Measurements from ENCODE around the gene CLDN17.

Gene CLDN17

GRCh38 chr21:30166705-30167104 is at the start of gene CLDN17:
TSS of gene CLDN17 (minus strand) at chr21:30166805. CDS start at chr21:30166617, 188 bp downstream.
- no peak for DNase-seq (ENCODE audit: low read depth)
- no peak within 1 kb of the TSS for H3K4me3 ChIP-seq (ENCODE audit: control insufficient read depth, low read depth, low read length)
- TF ChIP-seq CTCF (IDR thresholded peaks at IDR 0.05; ENCODE audit: control insufficient read depth, insufficient read depth, low read depth, low read length, missing control alignments) = no peak

GRCh38 chr21:30216041-30216723 is 49.6 kb upstream of the CLDN17 start, which contains the start of gene CLDN8:
TSS of gene CLDN8 (minus strand) at chr21:30216097. CDS start at chr21:30215925, 172 bp downstream.
- no peak for TF ChIP-seq CTCF (IDR thresholded peaks at IDR 0.05; ENCODE audit: control insufficient read depth, insufficient read depth, low read depth, low read length, missing control alignments)
- H3K4me3 ChIP-seq (ENCODE audit: control insufficient read depth, low read depth, low read length) = no peak within 1 kb of the TSS
- no peak for DNase-seq (ENCODE audit: low read depth)

GRCh38 chr21:30211071-30211470 is 44.5 kb upstream of the CLDN17 start:
- H3K4me3 ChIP-seq (ENCODE audit: control insufficient read depth, low read depth, low read length) = no peak overlapping the region
- no peak for TF ChIP-seq CTCF (IDR thresholded peaks at IDR 0.05; ENCODE audit: control insufficient read depth, insufficient read depth, low read depth, low read length, missing control alignments)
- no peak for DNase-seq (ENCODE audit: low read depth)

- TF ChIP-seq CTCF (IDR thresholded peaks at IDR 0.05; ENCODE audit: control insufficient read depth, insufficient read depth, low read depth, low read length, missing control alignments) = no peak
- no peak overlapping the region for H3K4me3 ChIP-seq (ENCODE audit: control insufficient read depth, low read depth, low read length)
- no peak for DNase-seq (ENCODE audit: low read depth)
Measured at GRCh38 chr21:30209601-30210000, 43.0 kb upstream of the CLDN17 start.

- H3K4me3 ChIP-seq (ENCODE audit: control insufficient read depth, low read depth, low read length) = no peak overlapping the region
- no peak for TF ChIP-seq CTCF (IDR thresholded peaks at IDR 0.05; ENCODE audit: control insufficient read depth, insufficient read depth, low read depth, low read length, missing control alignments)
- no peak for DNase-seq (ENCODE audit: low read depth)
Measured at GRCh38 chr21:30207252-30207579, 40.6 kb upstream of the CLDN17 start.

- no peak overlapping the region for H3K4me3 ChIP-seq (ENCODE audit: control insufficient read depth, low read depth, low read length)
- no peak for DNase-seq (ENCODE audit: low read depth)
- TF ChIP-seq CTCF (IDR thresholded peaks at IDR 0.05; ENCODE audit: control insufficient read depth, insufficient read depth, low read depth, low read length, missing control alignments) = no peak
Measured at GRCh38 chr21:30206551-30207251, 40.1 kb upstream of the CLDN17 start.

All from AG09309 (cell line).